ENCODE results near the gene ARHGAP24. TPM values are rescaled to one million over a fixed set of nuclear protein-coding genes. Genes with fewer than 3 reads are reported as not detected.

The ARHGAP24 gene
- total RNA-seq, 1 experiment from 2014 or later = 1.3 TPM

DNA sequence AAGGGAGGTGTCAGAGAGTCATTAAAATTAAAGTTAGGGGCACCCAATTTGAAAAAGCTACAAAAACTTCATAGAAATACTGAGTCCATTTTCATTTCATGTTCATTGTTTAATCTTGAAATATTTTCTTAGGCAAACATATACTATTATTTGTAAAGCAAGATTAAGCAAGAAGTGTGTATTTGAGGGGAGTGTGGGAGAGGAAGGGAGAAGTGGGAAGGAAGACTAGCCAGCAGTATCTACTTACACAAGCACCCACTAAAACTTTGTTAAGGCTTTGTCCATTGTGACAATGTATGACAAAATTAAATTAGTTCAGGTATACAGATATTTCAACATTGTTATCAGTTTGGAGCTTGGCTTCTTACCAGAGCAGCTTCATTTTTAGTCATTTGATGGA, 222.9 kb downstream of the ARHGAP24 start (continued):
- TF ChIP-seq, protein P1, sequence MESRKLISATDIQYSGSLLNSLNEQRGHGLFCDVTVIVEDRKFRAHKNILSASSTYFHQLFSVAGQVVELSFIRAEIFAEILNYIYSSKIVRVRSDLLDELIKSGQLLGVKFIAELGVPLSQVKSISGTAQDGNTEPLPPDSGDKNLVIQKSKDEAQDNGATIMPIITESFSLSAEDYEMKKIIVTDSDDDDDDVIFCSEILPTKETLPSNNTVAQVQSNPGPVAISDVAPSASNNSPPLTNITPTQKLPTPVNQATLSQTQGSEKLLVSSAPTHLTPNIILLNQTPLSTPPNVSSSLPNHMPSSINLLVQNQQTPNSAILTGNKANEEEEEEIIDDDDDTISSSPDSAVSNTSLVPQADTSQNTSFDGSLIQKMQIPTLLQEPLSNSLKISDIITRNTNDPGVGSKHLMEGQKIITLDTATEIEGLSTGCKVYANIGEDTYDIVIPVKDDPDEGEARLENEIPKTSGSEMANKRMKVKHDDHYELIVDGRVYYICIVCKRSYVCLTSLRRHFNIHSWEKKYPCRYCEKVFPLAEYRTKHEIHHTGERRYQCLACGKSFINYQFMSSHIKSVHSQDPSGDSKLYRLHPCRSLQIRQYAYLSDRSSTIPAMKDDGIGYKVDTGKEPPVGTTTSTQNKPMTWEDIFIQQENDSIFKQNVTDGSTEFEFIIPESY (IDR thresholded peaks at IDR 0.05; ENCODE audit: extremely low read depth, insufficient replicate concordance, low read length) = no peak

DNA sequence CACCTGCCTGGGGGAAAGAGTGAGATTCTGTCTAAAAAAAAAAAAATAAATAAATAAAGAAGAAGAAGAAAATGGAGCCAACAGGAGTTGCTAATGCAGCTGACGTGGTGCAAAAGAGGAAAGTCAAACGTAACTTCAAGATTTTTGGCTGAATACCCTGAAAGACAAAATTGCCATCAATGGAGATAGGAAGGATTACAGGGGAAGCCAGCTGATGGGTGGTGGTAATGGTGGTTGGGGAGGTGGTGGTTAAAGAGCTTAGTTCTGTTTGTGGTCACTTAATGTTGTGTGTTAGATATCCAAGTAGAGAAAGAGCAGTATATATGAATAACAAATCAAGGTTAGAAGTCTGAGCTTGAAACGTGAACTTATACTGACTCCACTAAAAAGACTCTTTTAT, 225.4 kb downstream of the ARHGAP24 start:
- BruUV-seq (replicated peaks) = no TSS peak
- no peaks in the 10 kb centered on the region for H3K79me2 ChIP-seq (ENCODE audit: insufficient read depth, low read length)
- POLR2A ChIA-PET = no interaction called here
- H3K4me3 ChIP-seq (replicated peaks in 1 of 2; ENCODE audit: low read depth in 1 of 2, low read length in 2 of 2) = no peak overlapping the region
- no peak overlapping the region for H3K27ac ChIP-seq (ENCODE audit: low read depth, low read length)
- no peaks in the 10 kb centered on the region for H4K20me1 ChIP-seq (ENCODE audit: insufficient read depth)
- H3K36me3 ChIP-seq (ENCODE audit: control insufficient read depth in 1 of 2, insufficient read depth in 2 of 2, low read length in 2 of 2) = no peaks in the 10 kb centered on the region
- H3K4me1 ChIP-seq (ENCODE audit: control insufficient read depth in 1 of 2, insufficient read depth in 2 of 2, low read length in 2 of 2) = no peaks in the 10 kb centered on the region
- CTCF ChIA-PET = no interaction called here
- no peak overlapping the region for H3K9ac ChIP-seq (ENCODE audit: low read length)
- H3K27me3 ChIP-seq (ENCODE audit: insufficient read depth, low read length) = no peaks in the 10 kb centered on the region
- H2AFZ ChIP-seq (ENCODE audit: low read depth, low read length, poor library complexity, severe bottlenecking) = no peak overlapping the region
- H3K9me2 ChIP-seq (ENCODE audit: insufficient read depth) = no peaks in the 10 kb centered on the region
- H3K9me3 ChIP-seq (ENCODE audit: control insufficient read depth in 1 of 2, insufficient read depth in 1 of 2, low read depth in 1 of 2, low read length in 2 of 2) = no peaks in the 10 kb centered on the region
- ATAC-seq (no peak), DNase-seq (ENCODE audit: low read depth, low spot score) (no peak)
- RAD21 ChIA-PET (ENCODE audit: low non-redundant PET in 1 of 2, low total read pairs in 2 of 2, uncharacterized antibody in 2 of 2, unreplicated experiment in 2 of 2) = no interaction called here
- intact Hi-C loops (cut with micrococcal nuclease) = no loop called here
- no peak overlapping the region for H3K4me2 ChIP-seq (ENCODE audit: low read length)
- TF ChIP-seq EZH2 (IDR thresholded peaks at IDR 0.05) (no peak), CEBPB (IDR thresholded peaks at IDR 0.05; ENCODE audit: low read depth) (no peak), JUND (IDR thresholded peaks at IDR 0.05) (no peak), EGR1 (IDR thresholded peaks at IDR 0.05; ENCODE audit: low read depth) (no peak), YY1 (IDR thresholded peaks at IDR 0.05; ENCODE audit: extremely low read depth, insufficient replicate concordance, low read depth, low read length) (no peak), RAD21 (IDR thresholded peaks at IDR 0.05; ENCODE audit: low read depth) (no peak), SRF (IDR thresholded peaks at IDR 0.05; ENCODE audit: low read depth) (no peak), ZNF274 (IDR thresholded peaks at IDR 0.05; ENCODE audit: low read depth, low read length) (no peak), ELF1 (IDR thresholded peaks at IDR 0.05; ENCODE audit: borderline replicate concordance, low read depth) (no peak), SP1 (IDR thresholded peaks at IDR 0.05; ENCODE audit: low read depth) (no peak), POLR2AphosphoS5 (IDR thresholded peaks at IDR 0.05; ENCODE audit: low read depth, low read length) (no peak), TCF7L2 (IDR thresholded peaks at IDR 0.05; ENCODE audit: borderline replicate concordance, extremely low read depth, insufficient read depth, insufficient read length) (no peak), EZH2phosphoT487 (IDR thresholded peaks at IDR 0.05; ENCODE audit: borderline replicate concordance) (no peak)
- TF ChIP-seq, protein P2, sequence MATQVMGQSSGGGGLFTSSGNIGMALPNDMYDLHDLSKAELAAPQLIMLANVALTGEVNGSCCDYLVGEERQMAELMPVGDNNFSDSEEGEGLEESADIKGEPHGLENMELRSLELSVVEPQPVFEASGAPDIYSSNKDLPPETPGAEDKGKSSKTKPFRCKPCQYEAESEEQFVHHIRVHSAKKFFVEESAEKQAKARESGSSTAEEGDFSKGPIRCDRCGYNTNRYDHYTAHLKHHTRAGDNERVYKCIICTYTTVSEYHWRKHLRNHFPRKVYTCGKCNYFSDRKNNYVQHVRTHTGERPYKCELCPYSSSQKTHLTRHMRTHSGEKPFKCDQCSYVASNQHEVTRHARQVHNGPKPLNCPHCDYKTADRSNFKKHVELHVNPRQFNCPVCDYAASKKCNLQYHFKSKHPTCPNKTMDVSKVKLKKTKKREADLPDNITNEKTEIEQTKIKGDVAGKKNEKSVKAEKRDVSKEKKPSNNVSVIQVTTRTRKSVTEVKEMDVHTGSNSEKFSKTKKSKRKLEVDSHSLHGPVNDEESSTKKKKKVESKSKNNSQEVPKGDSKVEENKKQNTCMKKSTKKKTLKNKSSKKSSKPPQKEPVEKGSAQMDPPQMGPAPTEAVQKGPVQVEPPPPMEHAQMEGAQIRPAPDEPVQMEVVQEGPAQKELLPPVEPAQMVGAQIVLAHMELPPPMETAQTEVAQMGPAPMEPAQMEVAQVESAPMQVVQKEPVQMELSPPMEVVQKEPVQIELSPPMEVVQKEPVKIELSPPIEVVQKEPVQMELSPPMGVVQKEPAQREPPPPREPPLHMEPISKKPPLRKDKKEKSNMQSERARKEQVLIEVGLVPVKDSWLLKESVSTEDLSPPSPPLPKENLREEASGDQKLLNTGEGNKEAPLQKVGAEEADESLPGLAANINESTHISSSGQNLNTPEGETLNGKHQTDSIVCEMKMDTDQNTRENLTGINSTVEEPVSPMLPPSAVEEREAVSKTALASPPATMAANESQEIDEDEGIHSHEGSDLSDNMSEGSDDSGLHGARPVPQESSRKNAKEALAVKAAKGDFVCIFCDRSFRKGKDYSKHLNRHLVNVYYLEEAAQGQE (IDR thresholded peaks at IDR 0.05; ENCODE audit: low read depth) = no peak
- TF ChIP-seq, protein P3, sequence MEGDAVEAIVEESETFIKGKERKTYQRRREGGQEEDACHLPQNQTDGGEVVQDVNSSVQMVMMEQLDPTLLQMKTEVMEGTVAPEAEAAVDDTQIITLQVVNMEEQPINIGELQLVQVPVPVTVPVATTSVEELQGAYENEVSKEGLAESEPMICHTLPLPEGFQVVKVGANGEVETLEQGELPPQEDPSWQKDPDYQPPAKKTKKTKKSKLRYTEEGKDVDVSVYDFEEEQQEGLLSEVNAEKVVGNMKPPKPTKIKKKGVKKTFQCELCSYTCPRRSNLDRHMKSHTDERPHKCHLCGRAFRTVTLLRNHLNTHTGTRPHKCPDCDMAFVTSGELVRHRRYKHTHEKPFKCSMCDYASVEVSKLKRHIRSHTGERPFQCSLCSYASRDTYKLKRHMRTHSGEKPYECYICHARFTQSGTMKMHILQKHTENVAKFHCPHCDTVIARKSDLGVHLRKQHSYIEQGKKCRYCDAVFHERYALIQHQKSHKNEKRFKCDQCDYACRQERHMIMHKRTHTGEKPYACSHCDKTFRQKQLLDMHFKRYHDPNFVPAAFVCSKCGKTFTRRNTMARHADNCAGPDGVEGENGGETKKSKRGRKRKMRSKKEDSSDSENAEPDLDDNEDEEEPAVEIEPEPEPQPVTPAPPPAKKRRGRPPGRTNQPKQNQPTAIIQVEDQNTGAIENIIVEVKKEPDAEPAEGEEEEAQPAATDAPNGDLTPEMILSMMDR (IDR thresholded peaks at IDR 0.05 in 2 of 3, conservative IDR thresholded peaks at IDR 0.05 in 1 of 3; ENCODE audit: borderline replicate concordance in 1 of 3, insufficient read depth in 1 of 3, low read depth in 2 of 3, low read length in 2 of 3) = no peak
- TF ChIP-seq, protein P4, sequence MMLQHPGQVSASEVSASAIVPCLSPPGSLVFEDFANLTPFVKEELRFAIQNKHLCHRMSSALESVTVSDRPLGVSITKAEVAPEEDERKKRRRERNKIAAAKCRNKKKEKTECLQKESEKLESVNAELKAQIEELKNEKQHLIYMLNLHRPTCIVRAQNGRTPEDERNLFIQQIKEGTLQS (IDR thresholded peaks at IDR 0.05) = no peak
- TF ChIP-seq, protein P5, sequence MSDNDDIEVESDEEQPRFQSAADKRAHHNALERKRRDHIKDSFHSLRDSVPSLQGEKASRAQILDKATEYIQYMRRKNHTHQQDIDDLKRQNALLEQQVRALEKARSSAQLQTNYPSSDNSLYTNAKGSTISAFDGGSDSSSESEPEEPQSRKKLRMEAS (IDR thresholded peaks at IDR 0.05) = no peak
